Measurements from ENCODE around the gene CD59.
A peak's percentile ranks its signal among the peaks of the same experiment; 100 is the strongest.
"Not testable (repeated sequence)": the region's sequence is repeated elsewhere in the genome, so short reads cannot be mapped to it uniquely, and the experiment has no call there.

Gene CD59

DNA sequence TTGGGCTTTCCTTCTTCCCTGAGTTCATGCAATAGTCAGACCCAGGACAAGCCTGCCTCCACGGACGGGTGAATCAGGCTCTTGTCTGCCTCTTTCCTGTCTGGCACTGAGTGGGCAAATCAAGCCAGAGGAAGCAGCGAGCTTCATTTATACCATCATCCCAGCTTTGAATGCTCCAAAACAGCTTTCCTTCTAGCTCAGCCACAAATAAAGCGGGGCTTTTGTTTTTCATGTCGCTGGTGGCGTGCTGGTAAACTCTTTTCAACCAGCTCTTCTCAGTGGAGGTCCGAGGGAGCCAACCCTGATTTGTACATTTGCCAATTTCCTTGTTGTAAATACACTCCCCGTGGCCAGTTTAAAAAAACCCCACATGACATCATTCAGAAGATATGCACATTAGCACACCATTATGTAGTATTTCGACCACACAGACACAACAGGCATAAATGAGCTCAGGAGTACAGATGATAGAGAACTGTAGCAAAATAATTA is 44.2 kb downstream of the CD59 start:
- DNase-seq = peak; percentile 93

GRCh38 chr11:33691066-33691864 is 45.0 kb downstream of the CD59 start:
- DNase-seq = no peak

GRCh38 chr11:33690290-33691065 is 45.7 kb downstream of the CD59 start:
- DNase-seq = peak; percentile 86

- DNase-seq = no peak
Observed at GRCh38 chr11:33689501-33689900, 46.7 kb downstream of the CD59 start.

- DNase-seq = no peak
Observed at GRCh38 chr11:33689085-33689484, 47.1 kb downstream of the CD59 start.

DNA sequence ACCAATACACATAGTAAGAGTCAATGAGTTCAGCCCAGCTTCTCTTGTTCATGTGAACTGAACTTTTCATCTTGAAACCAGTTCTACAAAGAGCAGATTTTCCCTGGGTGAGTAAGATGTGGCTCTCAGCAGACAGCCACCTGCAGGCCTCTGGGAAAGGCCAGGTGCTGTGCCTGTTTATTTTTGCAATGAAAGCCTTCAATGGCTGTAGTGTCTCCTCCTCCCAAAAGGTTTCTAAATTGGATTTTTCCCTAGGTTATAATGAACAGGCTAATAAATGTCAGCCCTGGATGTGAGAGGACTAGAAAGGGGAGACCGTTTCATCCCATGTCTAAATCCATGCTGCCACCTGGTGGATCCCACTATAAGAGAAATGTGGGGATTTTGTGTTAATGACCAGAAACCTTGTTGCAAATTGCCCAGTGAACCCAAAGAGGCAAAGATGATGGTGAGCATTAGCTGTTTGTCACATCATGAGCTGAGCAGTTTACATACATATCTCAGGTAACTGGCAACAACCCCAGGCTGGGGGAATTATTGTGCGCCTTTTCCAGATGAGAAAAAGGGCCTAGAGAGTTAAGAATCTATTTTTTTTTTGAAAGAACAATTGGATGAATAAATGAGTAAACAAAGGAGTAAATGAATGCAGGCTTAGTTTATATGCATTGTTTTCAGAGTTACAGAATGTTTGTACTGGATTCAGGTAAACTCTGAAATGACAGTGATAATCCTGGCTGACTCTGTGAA is 48.3 kb downstream of the CD59 start:
- peak; percentile 65 for DNase-seq

DNA sequence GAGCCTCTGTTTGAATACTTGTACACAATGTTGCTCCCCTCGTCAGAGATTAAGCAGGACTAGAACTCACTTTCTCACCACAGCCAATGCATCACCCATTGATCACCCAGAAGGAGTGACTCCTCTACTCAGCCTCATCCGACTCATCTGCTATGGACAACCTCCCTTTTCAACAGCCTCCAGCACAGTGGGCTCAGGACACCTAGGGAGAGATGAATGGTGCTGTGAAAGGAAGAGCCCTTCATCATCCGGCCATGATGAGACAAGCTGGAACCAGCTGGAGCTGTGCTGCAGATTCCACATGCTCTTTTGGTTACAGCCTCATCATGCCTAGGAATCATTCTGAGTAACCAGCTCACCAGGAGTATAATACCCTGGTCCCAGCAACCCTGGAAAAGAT is 51.1 kb downstream of the CD59 start:
- no peak for DNase-seq

- DNase-seq = no peak
Observed at GRCh38 chr11:33684003-33684706, 52.1 kb downstream of the CD59 start.

- no peak for DNase-seq
Observed at GRCh38 chr11:33682446-33682845, 53.8 kb downstream of the CD59 start.

DNA sequence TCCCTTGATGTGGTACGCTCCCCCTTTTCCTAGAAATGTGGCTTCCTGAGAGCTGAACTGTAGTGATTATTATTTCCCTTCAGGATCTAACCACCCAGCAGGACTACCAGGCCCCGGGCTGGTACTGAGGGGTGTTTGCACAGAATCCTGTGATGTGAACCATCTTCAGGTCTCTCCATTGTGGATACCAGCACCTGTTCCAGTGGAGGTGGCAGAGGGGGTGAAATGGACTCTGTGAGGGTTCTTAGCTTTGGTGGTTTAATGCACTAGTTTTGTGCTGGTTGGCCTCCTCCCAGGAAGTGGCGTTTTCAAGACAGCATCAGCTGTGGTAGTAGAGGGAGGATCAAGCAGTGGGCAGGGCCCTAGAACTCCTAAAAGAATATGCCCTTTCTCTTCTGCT is 54.2 kb downstream of the CD59 start:
- DNase-seq = no peak

DNA sequence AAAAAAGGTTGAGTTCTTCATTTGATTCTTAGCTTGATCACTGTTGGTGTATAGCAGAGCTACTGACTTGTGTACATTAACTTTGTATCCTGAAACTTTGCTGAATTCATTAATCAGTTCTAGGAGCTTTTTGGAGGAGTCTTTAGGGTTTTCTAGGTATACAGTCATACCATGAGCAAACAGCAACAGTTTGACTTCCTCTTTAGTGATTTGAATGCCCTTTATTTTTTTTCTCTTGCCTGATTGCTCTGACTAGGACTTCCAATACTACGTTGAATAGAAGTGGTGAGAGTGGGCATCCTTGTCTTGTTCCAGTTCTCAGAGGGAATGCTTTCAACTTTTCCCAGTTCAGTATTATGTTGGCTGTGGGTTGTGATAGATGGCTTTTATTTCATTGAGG is 57.6 kb downstream of the CD59 start:
- not testable (repeated sequence) for DNase-seq

- DNase-seq = no peak
Observed at GRCh38 chr11:33674035-33674814, 62.0 kb downstream of the CD59 start.

DNA sequence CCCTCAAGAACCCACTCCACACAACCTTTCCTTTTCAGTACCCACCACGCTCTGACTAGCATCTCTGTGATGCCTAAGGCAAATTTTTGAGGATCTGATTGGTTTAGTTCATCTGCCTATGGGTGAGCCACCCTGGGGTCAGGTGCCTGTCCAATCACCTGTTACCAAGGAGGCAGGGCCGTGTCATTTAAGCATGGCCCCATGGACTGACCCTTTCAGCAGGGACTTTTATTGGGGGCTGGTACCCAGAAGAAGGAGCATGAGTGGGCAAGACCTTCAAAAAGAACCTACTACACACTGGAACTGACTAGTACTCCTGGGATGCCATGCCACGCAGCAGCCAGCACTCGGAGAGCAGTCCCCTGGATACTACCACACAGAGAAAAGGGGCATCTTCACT is 64.0 kb downstream of the CD59 start:
- DNase-seq = no peak

DNA sequence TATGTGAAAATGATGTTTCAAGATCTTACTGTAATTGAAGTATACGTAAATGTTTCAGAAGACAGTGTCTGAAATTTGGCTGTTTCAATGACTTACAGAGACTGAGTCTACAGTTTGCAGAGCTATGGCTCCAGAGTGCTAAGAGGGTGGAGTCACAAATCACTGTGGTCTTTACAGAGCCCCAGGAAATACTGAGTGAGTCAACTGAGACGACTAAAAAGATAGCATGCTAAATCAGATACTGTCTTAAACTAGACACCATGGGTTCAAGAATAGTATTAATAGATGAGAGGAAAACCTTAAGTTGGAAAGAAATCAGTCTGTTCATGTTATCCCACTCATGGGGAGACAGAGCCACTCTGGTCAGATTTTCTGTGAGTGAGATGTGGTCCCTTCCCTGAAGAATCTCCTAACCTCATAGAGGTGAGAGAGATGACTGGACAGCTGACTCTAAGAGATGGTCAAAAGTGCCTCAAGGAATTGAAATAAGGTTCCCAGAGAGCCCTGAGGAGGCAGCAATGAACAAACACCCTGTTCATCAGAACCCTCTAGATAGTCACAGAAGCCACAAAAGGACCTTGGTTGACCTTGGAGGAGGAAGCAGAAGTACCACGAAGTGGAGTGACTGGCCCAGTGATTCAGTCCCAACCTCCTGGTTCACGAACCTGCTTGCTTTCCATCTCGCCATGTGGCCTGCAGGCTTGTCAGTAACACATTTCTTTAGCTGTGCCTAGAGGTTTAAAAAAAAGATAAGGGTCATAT is 65.8 kb downstream of the CD59 start:
- peak; percentile 38 for DNase-seq

DNA sequence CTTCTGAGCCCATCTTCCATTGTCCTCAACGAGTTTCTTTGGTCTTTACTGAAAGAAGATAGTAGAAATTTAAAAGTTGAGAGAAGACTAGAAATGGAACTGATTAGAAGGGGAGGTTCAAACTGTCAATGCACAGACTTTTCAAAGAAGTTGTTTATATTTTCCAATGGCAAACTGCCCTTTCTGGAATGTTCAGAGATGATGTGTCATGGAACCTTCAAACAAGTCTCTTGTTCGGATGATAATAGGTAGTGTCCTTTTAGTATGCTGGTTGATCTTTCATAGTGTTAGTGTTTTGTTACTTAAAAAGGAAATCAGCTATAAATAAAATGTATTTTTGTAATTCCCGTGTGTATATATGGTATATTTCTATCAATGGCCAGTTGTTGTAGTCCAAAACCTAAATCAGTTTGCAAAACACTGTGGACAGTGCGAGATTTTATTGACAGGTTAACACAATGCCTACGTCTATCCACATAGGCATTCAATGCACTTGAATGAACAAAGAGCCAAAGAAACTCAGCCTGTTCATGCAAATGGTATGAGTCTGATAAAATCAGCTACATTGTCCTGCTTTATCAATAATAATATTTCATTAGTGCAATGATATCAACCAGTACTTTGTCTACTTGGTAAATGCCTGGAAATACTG is 66.5 kb downstream of the CD59 start:
- DNase-seq = no peak

- DNase-seq = no peak
Observed at GRCh38 chr11:33668951-33669596, 67.1 kb downstream of the CD59 start.

DNA sequence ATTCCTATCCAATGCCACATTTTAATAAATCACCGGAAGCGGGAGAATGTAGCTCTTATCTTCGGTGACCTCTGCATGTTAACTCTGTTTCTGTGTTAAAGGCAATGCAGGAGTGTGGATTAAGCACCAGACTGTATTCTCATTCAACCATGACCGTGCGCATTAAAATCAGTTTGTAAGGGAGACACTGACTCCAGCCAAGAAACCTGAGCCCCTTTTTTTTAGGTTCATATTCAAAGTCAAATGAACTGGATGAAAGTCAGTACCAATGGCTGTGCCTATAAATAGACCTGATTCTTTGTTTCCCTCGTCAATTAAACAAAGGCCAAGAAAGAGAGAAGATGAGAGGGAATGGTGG is 67.8 kb downstream of the CD59 start:
- DNase-seq = peak; percentile 8

GRCh38 chr11:33667819-33668467 is 68.3 kb downstream of the CD59 start:
- no peak for DNase-seq

GRCh38 chr11:33665350-33666106 is 70.7 kb downstream of the CD59 start:
- DNase-seq = no peak
